GM21360 (cell line): ENCODE results near the gene NDRG4.
"Not testable (repeated sequence)": the region's sequence is repeated elsewhere in the genome, so short reads cannot be mapped to it uniquely, and the experiment has no call there.

Source experiments
- ATAC-seq: cut with Tn5 transposase; IDR thresholded peaks from one replicate; pipeline ENCODE4 v1.9.1; 2021; ENCODE audit warnings: mild to moderate bottlenecking, moderate library complexity; ENCODE audit not compliant: unreplicated experiment

Gene NDRG4

GRCh38 chr16:58464916-58465731 lies 34.8 kb upstream of the NDRG4 start:
- no peak for ATAC-seq

- ATAC-seq = no peak
These were observed 34.1 kb upstream of the NDRG4 start for GRCh38 chr16:58465817-58466216.

GRCh38 chr16:58466396-58466795 lies 33.5 kb upstream of the NDRG4 start:
- no peak for ATAC-seq

- no peak for ATAC-seq
These were observed 32.0 kb upstream of the NDRG4 start for GRCh38 chr16:58467905-58468304.

DNA sequence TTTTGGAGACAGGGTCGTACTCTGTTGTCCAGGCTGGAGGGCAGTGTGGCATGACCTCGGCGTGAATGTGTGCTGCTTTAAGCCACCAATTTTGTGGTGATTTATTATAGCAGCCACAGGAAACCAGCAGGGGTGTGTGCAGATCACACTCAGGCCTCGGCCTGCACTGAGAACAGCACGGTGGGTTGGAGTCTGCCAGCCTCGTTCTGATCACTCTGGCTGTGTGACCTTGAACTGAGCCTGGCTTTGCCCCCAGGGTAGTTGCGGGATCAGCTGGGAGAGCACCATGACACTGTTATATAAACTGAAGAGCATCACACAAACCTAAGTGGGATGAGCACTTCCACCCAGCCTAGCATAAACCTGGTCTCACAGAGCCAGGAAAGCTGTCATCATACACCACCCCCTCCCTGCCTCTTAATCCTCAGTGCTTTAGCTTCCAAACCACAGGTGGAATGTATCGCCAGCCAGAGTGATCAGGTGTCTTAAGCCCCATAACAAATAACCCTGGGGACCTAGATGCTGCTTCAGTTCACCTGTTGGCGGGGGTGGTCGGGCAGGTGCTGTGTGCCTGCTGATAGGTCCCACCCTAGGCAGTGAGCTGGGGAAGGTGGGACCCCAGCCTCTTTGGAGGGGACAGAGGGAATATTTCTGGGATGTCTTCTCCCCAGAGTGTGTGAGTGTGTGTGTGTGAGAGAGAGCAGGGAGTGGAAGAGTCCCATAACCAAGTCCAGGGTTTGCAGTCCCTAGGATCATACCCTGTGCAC lies 28.6 kb upstream of the NDRG4 start:
- no peak for ATAC-seq

- ATAC-seq = no peak
These were observed 27.7 kb upstream of the NDRG4 start for GRCh38 chr16:58472266-58472665.

GRCh38 chr16:58472827-58473226 lies 27.1 kb upstream of the NDRG4 start:
- no peak for ATAC-seq

- no peak for ATAC-seq
These were observed 25.6 kb upstream of the NDRG4 start for GRCh38 chr16:58474296-58474695.

- ATAC-seq = no peak
These were observed 24.8 kb upstream of the NDRG4 start for GRCh38 chr16:58475091-58475619.

GRCh38 chr16:58476791-58477190 lies 23.2 kb upstream of the NDRG4 start:
- ATAC-seq = no peak

DNA sequence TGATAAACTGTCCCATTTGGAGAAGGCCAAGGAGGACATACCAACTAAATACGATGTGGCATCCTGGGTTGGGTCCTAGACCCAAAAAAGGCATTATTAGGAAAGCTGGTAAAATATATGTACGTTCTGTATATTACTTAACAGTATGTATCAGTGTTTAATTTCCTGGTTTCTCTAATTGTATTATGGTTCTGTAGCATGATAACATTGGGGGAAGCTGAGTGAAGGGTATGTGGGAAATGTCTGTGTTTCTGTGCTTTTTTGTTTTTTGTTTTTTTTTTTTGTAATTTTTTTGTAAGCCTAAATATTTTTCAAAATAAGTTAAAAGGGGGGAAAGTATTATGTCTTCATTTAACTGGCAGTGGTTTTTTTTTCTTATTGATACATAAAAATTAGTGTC lies 21.5 kb upstream of the NDRG4 start:
- no peak for ATAC-seq

GRCh38 chr16:58481226-58481869 lies 18.6 kb upstream of the NDRG4 start:
- ATAC-seq = no peak

- no peak for ATAC-seq
These were observed 18.0 kb upstream of the NDRG4 start for GRCh38 chr16:58481931-58482330.

DNA sequence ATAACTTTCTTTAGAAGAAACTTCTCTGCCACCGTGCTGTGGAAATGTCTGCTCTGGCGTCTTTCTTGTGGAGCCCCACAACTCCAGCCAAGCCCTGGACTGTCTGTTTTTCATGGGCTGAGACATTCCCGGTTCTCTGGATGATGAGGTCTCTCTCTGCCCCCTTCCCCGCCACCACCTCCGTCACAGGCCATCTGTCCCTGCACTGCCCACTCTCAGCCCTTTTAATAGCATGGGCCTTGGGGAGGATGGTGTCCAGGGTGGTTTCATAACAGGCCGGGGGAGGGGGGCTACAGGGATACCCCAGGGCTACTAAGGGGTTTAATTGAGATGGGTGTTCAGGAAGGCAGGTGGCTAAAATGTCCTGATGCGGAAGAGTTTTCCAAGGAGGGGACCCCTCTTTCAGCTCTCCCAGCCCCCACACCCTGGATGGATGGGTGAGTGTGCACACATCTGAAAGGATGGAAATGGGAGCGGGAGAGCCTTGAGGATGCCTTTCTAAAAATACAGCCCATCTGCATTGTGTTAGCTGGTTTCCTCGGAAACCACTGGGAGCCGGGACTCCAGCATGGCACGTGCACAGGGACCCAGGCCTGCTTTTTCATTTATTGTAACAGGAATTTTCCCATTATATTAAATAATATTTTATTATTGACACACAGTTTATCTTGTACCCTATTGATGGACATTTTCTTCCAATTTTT lies 14.6 kb upstream of the NDRG4 start:
- no peak for ATAC-seq

- ATAC-seq = peak; percentile 66
These were observed 12.2 kb upstream of the NDRG4 start for GRCh38 chr16:58487566-58488351.

GRCh38 chr16:58488531-58488930 lies 11.4 kb upstream of the NDRG4 start:
- no peak for ATAC-seq

DNA sequence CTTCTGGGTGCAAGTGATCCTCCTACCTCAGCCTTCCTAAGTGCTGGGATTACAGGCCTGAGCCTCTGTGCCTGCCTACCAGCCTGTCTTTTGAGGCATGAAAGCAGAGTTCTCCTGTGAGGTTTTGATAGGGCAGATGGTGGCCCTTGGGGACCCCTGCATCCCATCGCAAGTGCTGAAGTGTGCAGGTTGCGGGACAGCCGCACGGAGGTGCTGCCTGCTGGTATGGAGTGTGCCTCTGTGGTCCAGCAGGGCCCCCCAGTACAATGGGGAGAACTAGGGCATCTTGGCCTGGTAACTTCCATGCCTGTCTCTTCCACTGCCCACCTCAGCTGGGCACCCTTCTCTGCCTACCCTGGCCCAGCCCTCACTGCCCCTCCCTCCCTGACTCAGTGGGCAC lies 9.9 kb upstream of the NDRG4 start:
- no peak for ATAC-seq

DNA sequence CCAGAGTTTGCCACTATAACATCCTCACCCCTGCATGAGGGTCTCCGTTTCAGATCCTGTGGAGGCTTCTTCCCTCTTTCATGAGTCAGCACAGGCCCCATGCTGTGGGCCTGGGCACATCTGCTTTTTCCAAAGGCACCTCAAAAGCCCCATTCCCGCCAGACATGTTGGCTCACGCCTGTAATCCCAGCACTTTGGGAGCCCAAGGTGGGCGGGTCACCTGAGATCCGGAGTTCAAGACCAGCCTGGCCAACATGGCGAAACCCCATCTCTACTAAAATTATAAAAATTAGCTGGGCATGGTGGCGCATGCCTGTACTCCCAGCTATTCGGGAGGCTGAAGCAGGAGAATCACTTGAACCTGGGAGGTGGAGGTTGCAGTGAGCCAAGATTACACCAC lies 9.4 kb upstream of the NDRG4 start:
- not testable (repeated sequence) for ATAC-seq

GRCh38 chr16:58492066-58492465 lies 7.9 kb upstream of the NDRG4 start:
- no peak for ATAC-seq

GRCh38 chr16:58492735-58493134 lies 7.2 kb upstream of the NDRG4 start:
- no peak for ATAC-seq
